WTC11 (cell line): ENCODE data around the gene MAST4. TPM values are rescaled to one million over a fixed set of nuclear protein-coding genes. Genes with fewer than 3 reads are reported as not detected.

Experiments
- AR ChIP-seq: fragments of 250-450 bp; sonication (Bioruptor Pico); IDR thresholded peaks from 2 replicates; pipeline ENCODE4 v1.9.0; 2021; ENCODE audit warnings: mild to moderate bottlenecking
- ARID4B ChIP-seq: sonication (generic); formaldehyde crosslinking; IDR thresholded peaks from 2 replicates; pipeline ENCODE4 v1.8.0; 2023; ENCODE audit warnings: missing genetic modification reagents, mild to moderate bottlenecking, borderline replicate concordance
- ATF3 ChIP-seq: sonication (generic); formaldehyde crosslinking; conservative IDR thresholded peaks from 2 replicates; pipeline ENCODE4 v1.8.1; 2022; ENCODE audit warnings: mild to moderate bottlenecking, missing genetic modification reagents
- CREM ChIP-seq: sonication (generic); formaldehyde crosslinking; IDR thresholded peaks from 2 replicates; pipeline ENCODE4 v1.8.1; 2022; ENCODE audit warnings: mild to moderate bottlenecking, missing genetic modification reagents, moderate library complexity
- FOXP1 ChIP-seq: sonication (generic); formaldehyde crosslinking; IDR thresholded peaks from 2 replicates; pipeline ENCODE4 v1.8.0; 2022; ENCODE audit warnings: missing genetic modification reagents, mild to moderate bottlenecking, moderate library complexity, borderline replicate concordance
- GRHL2 ChIP-seq: fragments of 250-450 bp; sonication (Bioruptor Pico); IDR thresholded peaks from 2 replicates; pipeline ENCODE4 v1.8.0; 2022; ENCODE audit warnings: mild to moderate bottlenecking, moderate library complexity; ENCODE audit not compliant: insufficient replicate concordance, severe bottlenecking
- MXD4 ChIP-seq: fragments of 250-450 bp; sonication (Bioruptor Pico); IDR thresholded peaks from 2 replicates; pipeline ENCODE4 v1.8.0; 2021; ENCODE audit warnings: mild to moderate bottlenecking, moderate library complexity, borderline replicate concordance
- NR3C1 ChIP-seq: sonication (generic); formaldehyde crosslinking; conservative IDR thresholded peaks from 2 replicates; pipeline ENCODE4 v1.8.1; 2023; ENCODE audit warnings: low read depth, mild to moderate bottlenecking, missing genetic modification reagents
- PRRX2 ChIP-seq: fragments of 250-450 bp; sonication (Bioruptor Pico); IDR thresholded peaks from 2 replicates; pipeline ENCODE4 v1.8.0; 2021; ENCODE audit warnings: mild to moderate bottlenecking
- RORB ChIP-seq: fragments of 250-450 bp; sonication (Bioruptor Pico); IDR thresholded peaks from 2 replicates; pipeline ENCODE4 v1.9.0; 2021; ENCODE audit warnings: mild to moderate bottlenecking
- SMAD3 ChIP-seq: sonication (generic); formaldehyde crosslinking; IDR thresholded peaks from 2 replicates; pipeline ENCODE4 v1.8.0; 2022; ENCODE audit warnings: missing genetic modification reagents, mild to moderate bottlenecking, borderline replicate concordance
- SP1 ChIP-seq: sonication (generic); formaldehyde crosslinking; conservative IDR thresholded peaks from 2 replicates; pipeline ENCODE4 v1.8.1; 2022; ENCODE audit warnings: missing genetic modification reagents
- TCF7 ChIP-seq: sonication (generic); formaldehyde crosslinking; IDR thresholded peaks from 2 replicates; pipeline ENCODE4 v1.8.0; 2022; ENCODE audit warnings: mild to moderate bottlenecking, low read depth, missing genetic modification reagents, moderate library complexity
- TEAD1 ChIP-seq: sonication (generic); formaldehyde crosslinking; IDR thresholded peaks from 2 replicates; pipeline ENCODE4 v1.8.0; 2022; ENCODE audit warnings: mild to moderate bottlenecking, missing genetic modification reagents
- ZMAT4 ChIP-seq: fragments of 250-450 bp; sonication (Bioruptor Pico); IDR thresholded peaks from 2 replicates; pipeline ENCODE4 v1.9.0; 2021; ENCODE audit warnings: mild to moderate bottlenecking
- ZNF532 ChIP-seq: fragments of 250-450 bp; sonication (Bioruptor Pico); IDR thresholded peaks from 2 replicates; pipeline ENCODE4 v1.9.0; 2021; ENCODE audit warnings: mild to moderate bottlenecking, borderline replicate concordance
- total RNA-seq: library from RNA; stranded (reverse); gene quantifications from 3 replicates; pipeline ENCODE4 v1.2.3, GENCODE V29; 2021

The MAST4 gene
- total RNA-seq, 1 experiment from 2014 or later = 8.0 TPM

- TF ChIP-seq AR (CRISPR knock-in tag) (no peak), ARID4B (CRISPR knock-in tag) (no peak), TCF7 (no peak), CREM (CRISPR knock-in tag) (no peak), ZMAT4 (CRISPR knock-in tag) (no peak), TEAD1 (CRISPR knock-in tag) (no peak), NR3C1 (0 out of 2 replicates have a peak, but pooled peaks have one; percentile 15), GRHL2 (CRISPR knock-in tag) (no peak), ZNF532 (CRISPR knock-in tag) (no peak), SMAD3 (CRISPR knock-in tag) (no peak), SP1 (no peak; the same call in 1 of the 2 replicates), FOXP1 (CRISPR knock-in tag) (0 out of 2 replicates have a peak, but pooled peaks have one; percentile 47), ATF3 (CRISPR knock-in tag) (no peak), MXD4 (no peak), PRRX2 (no peak), RORB (CRISPR knock-in tag) (no peak)
Measured at GRCh38 chr5:67166460-67167285, 570.5 kb downstream of the MAST4 start (continued).
